GM21529 (cell line): ENCODE results near the gene IFNL3.
"Not testable (repeated sequence)": the region's sequence is repeated elsewhere in the genome, so short reads cannot be mapped to it uniquely, and the experiment has no call there.

Experiments used
- ATAC-seq: cut with Tn5 transposase; IDR thresholded peaks from one replicate; pipeline ENCODE4 v1.9.1; 2021; ENCODE audit not compliant: unreplicated experiment

The IFNL3 gene

GRCh38 chr19:39253374-39254149, 8.8 kb upstream of the IFNL3 start:
- no peak for ATAC-seq

- ATAC-seq = no peak
These were observed 7.7 kb upstream of the IFNL3 start for GRCh38 chr19:39252458-39252857.

- no peak for ATAC-seq
These were observed 7.0 kb upstream of the IFNL3 start for GRCh38 chr19:39251846-39252245.

DNA sequence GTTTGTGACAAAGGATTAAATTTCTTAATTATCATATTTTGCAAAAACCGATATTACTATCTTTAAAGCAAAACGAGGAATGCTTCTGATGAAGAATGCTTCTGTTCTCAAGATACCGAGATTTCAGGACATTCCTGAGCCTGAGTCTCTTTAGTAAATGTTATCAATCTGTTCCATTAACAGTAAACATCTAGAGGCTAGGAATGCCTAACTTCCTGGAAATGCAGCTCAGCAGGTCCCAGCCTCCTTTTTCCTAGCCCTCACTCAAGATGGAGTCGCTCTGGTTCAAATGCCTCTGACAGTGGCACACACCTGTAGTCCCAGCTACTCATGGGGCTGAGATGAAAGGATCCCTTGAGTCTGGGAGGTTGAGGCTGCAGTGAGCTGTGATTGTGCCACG, 6.3 kb upstream of the IFNL3 start:
- ATAC-seq = no peak

GRCh38 chr19:39248806-39249205, 4.0 kb upstream of the IFNL3 start, which contains the start of gene IFNL4:
Gene IFNL4, minus strand, starts transcription at chr19:39248856.
- ATAC-seq = no peak

DNA sequence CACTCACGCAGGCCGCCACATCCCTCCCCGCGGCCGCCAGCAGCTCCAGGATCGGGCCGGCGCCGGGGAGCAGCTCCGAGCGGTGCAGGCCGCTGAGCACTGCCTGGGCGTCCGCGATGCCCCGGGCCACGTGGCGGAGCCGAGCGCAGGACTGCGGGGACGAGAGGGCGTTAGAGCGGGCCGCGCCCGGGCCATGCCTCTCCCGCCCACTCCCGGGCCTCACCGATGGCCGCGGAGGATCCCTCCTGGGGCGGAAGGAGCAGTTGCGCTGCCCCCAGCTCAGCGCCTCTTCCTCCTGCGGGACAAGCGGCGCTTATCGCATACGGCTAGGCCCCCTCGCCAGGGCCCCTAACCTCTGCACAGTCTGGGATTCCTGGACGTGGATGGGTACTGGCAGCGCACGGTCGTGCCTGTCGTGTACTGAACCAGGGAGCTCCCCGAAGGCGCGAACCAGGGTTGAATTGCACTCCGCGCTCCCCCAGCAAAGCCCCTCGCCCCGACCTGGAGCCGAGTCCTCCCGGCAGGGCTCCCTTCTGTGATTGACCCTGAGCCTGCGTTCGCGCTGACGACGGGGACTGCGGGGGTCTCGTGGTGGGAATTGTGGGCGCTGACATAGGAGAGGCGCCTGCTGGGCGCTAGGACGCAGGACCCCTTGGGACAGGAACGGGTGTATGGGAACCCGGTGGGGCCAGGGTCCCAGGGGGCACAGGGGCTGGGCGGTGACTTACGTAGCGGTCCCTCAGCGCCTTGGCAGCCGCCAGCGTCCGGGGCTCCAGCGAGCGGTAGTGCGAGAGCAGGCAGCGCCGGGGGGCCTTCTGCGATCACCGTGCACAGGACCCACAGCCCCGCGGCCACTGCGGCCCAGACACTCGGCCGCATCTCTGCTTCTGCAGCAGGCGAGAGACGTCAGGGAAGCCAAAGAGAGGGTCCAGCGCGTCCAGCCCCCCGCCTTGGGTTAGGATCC, 3.2 kb upstream of the IFNL3 start:
- no peak for ATAC-seq

DNA sequence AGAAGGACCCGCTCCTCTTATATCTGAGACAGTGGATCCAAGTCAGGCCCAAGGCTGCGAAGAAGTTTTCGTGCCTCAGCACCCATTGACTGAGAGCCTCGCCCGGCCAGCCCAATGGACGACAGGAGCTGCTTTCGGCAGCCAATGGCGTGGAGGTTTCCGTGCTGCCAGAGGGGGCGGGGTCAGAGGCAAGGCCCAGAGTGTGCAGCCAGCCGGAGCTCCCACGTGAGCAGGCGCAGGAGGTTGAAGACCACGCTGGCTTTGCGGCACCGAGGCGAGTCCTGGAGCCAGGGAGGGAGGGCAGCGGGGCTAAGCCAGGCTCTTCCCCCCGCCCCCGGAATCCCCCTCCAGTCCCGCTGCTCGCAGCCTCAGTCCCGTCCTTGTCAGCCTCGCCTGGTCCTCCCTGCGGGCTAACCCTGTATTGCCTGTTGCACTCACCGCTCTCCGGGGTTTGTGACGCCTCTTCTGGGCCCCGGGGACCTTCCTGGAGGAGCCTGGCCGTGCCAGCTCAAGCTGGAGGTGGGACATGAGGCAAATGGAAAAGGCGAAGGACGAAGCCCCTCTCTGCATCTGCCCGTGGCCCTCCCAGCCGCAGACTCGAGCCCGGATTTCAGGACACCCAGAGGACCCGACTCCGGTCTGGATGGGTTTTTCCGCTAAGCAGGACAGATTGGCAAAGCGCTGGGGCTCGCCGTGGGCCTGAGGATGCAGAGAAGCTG, 2.3 kb upstream of the IFNL3 start:
- ATAC-seq = no peak

DNA sequence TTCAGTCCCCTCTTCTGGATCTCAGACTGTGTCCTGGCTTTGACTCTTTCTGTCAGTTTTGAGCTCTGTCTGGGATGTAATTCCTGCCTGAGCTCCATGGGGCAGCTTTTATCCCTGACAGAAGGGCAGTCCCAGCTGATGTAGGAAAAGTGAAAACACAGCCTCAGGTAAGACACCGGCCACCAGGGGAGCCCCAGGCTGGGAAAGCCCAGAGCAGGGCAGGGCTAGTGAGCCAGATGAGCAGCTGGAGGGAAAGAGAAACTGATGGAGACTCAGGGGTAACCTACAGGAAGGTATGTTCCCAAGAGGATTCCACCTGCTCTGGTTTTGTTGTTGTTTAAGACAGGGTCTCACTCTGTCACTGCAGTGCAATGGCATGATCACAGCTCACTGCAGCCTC, 360 bp upstream of the IFNL3 start:
- ATAC-seq = not testable (repeated sequence)

GRCh38 chr19:39243741-39244140, 1.1 kb downstream of the IFNL3 start:
- ATAC-seq = not testable (repeated sequence)

DNA sequence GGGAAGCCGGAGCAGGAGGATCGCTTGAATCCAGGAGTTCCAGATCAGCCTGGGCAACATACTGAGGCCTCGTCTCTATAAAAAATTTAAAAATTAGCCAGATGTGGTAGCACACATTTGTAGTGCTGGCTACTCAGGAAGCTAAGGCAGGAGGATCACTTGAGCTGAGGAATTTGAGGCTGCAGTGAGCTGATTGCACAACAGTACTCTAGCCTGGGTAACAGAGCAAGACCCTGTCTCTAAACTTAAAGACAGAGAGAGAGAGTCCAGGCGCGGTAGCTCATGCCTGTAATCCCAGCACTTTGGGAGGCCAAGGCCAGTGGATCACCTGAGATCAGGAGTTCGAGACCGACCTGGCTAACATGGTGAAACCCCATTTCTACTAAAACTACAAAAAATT, 4.4 kb downstream of the IFNL3 start:
- ATAC-seq = no peak

DNA sequence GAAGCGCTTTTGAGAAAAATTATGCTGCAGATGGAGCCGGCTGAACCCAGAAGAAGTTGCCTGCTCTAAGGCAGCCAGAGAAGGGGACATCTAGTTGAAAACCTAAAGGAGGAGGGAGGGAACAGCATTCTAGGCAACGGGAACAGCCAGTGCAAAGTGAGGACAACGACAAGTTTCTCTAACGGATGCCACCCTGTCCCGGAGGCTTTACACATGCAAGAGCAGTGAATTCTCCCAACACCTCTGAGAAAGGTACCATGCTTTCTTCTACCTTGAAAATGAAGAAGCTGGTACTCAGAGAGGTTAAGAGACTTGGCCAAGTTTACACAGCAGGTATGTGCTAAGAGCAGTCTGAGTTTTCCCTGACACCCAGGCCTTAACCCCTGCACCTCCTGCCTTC, 5.9 kb downstream of the IFNL3 start:
- ATAC-seq = no peak

- no peak for ATAC-seq
These were observed 6.6 kb downstream of the IFNL3 start for GRCh38 chr19:39238209-39238608.

DNA sequence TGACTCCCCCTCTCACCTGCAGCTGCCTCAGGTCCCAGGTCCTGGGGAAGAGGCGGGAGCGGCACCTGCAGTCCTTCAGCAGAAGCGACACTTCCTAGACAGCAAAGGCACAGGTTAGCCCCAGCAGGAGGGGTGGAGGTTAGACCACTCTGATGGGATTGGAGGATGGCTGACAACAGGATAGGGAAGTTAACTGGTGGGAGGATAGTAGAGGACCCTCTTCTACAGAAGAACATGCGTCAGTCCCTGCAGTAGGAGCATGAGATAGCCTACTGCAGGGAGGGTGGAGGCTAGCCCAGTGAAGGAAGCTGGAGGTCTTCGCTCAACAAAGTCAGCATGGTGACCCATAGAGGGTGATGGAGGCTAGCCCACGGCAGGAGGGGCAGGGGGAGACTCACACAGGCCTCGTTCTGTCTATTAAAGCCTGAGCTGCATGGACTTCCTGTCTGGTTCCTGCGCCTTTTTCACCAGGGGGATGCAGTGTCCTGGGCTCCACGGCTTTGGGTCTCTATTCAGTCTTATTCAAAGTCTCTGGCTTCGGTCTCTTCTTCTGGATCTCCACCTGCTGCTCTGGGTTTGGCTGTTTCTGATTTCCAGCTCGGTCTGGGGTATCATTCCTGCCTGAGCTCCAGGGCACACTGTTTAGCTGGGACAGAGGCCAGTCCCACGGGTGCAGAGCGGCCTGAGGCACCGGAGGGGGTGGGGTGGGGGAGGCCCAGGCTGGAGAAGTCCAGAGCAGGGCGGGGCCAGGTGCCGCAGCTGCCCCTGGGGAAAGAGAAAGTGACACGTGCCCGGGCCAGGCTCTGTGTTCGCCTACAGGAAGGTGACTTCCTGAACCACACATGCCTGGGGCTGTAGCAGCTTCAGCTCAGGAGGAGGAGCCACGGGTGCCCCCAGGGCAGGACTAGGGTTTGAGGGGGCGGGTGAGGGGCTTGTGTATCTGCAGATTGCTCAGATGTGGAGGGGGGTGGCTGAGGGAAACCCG, 7.3 kb downstream of the IFNL3 start:
- ATAC-seq = peak; percentile 76

- no peak for ATAC-seq
These were observed 8.3 kb downstream of the IFNL3 start for GRCh38 chr19:39236527-39236926.

DNA sequence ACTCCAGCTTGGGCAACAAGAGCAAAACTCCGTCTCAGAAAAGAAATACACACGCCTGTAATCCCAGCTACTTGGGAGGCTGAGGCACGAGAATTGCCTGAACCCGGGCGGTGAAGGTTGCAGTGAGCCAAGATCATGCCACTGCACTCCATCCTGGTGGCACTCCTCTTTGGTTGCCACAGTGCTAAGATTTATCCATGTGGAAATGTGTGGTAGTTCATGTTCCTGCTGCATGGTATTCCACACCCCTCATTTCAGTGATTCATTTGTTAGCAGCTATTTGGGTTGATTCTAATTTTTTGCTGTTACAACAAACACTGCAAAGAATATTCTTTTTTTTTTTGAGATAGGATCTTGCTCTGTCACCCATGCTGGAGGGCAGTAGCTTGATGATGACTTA, 12.1 kb downstream of the IFNL3 start:
- ATAC-seq = no peak

DNA sequence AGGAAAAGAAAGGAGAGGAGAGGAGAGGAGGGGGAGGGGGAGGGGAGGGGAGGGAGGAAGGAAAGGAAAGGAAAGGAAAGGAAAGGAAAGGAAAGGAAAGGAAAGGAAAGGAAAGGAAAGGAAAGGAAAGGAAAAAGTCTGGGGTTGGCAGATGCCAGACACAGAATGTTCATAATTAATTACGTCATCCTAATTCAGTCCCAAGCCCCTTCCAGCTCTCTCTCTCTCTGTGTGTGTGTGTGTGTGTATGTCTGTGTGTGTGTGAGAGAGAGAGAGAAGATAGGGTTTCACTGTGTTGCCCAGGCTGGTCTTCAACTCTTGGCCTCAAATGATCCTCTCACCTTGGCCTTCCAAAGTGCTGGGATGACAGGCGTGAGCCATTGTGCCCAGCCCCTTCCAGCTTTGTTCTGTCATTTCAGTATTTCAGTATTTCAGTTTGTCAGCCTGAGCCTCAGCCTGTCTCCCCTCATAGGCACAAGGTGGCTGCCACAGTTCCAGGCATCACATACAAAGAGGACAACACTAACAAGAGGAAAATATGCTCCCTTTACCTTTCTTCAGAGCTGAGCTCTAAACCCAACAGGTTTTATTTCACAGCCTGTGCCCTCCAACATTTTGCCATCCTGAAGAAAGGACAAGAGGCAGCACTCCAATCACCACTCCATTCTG, 14.6 kb downstream of the IFNL3 start:
- no peak for ATAC-seq

GRCh38 chr19:39224910-39225309, 19.9 kb downstream of the IFNL3 start:
- ATAC-seq = no peak

DNA sequence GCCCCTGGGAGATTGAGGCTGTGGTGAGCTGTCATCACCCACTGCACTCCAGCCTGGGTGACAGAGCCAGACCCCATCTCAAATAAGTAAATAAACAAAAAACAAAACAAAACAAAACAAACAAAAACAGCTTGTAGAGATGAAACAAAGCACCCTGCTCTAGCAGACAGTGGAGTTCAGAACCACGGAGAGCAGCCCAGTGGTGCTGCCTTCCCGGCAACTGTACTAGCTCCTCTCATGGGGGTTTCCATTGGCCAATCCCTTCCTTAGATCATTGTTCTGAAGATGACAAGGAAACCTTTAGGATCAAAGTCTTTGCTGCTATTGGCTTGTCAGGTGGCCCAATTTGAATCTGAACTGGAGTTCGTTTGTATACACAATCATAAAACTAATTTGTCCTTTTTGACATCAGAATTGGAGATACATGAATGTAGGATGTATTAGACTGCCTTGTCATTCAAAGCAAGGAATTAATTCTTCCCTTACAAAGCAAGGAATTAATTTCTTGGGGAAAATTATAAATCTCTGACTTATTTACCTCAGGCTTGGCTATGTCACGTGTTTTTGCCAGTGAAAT, 21.0 kb downstream of the IFNL3 start:
- ATAC-seq = no peak

DNA sequence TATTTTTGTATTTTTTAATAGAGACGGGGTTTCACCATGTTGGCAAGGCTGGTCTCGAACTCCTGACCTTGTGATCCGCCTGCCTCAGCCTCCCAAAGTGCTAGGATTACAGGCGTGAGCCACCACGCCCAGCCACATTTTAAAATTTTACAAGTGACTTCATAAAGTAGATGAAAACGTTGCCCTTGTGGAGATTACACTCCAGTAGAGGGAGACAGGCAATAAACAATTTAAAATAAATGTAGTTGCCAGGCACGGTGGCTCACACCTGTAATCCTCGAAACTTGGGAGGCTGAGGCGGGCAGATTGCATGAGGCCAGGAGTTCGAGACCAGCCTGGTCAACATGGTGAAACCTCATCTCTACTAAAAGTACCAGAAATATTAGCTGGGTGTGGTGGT, 25.7 kb downstream of the IFNL3 start:
- not testable (repeated sequence) for ATAC-seq
